ENCODE measurements around the gene ASPSCR1.

- TF ChIP-seq CTCF (IDR thresholded peaks at IDR 0.05), result peak; percentile 30 to 99 (median 96)
- no peak for TF ChIP-seq POLR2A (IDR thresholded peaks at IDR 0.05)
These were observed 17.9 kb upstream of the ASPSCR1 start for GRCh38 chr17:81959362-81960129.

Measured in esophagus squamous epithelium (tissue), 4 donors.